HTR-8/SVneo (cell line): ENCODE results near the gene ARHGAP6.
A peak's percentile ranks its signal among the peaks of the same experiment; 100 is the strongest.
"Not testable (repeated sequence)": the region's sequence is repeated elsewhere in the genome, so short reads cannot be mapped to it uniquely, and the experiment has no call there.

Experiments used
- DNase-seq: peaks from one replicate; pipeline ENCODE4 v3.0.0; 2011; ENCODE audit warnings: low spot score, mixed read lengths; ENCODE audit not compliant: insufficient read length
- FAIRE-seq: peaks from 2 replicates; lab custom pipeline; 2011; peaks lifted over from hg19 to GRCh38; lab: Jason Lieb, UNC

Gene ARHGAP6

DNA sequence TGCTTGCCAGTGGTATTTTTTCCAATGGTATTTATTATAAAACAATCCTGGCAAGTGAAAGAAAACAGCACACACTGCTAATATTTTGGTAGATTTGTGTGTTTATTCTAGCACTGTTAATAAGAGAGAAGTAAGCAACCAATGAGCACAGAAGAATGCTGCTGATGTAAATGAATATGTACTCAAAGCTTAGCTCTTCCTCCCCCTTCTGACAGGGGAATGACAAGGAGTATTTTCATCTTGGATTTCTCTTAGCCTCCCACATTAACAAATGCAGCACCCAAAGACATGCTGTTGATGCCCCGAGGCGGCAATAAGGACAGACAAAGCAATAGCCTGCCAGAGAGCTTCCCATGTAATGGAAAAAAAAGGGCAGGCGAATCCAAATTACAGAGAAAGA, 18.6 kb downstream of the ARHGAP6 start:
- no peak for DNase-seq
- FAIRE-seq = no peak

DNA sequence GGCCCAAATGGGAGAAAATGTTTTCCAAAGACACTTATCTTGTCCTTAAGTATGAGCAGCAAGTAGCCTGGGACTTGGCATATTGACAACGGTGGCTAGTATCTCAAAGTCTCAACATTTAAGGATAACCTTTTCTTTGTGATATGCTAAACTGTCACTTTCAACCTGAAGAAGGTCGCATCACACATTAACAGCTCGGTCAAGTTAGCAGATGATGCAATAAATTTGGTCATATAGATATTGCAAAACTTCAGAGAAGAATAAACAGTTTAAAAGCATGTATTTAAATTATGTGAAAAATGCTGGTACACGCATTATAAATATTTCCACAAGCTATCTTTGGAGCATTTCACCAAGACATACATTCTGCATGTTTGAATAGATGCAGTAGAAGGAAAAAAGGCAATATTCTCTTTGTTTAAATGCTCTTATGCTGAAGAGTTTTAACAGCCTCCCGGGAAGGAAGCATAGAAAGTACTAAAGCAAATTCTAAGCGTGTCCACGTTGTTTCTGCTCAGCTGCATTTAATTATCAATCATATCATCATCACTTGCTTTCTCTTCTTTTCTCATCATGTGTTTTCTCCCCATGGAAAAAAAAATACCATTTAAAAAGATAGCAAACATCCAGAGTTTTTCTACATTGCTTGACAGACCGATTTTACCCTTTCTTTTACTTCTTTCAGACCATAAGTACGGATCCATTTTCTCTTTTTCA, 24.2 kb downstream of the ARHGAP6 start:
- DNase-seq = no peak
- no peak for FAIRE-seq

DNA sequence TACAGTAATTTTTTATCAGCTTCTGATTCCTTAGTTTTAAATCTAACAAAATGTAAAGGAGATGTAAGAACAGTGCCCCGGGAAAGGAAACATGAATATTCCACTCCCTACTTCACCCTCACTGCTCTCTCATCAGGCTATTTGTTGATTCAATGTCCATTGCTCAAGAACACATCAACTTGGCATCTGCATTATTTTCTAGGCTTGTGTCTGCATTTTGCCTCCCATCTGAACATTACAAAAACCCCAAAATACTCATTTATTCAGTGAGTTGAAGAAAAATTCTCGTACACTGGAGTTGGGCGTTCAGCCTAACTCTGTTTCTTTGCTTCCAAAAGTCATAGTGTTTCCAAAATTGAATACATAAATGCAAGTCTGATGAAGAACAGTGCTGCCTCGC, 25.6 kb downstream of the ARHGAP6 start:
- DNase-seq (no peak), FAIRE-seq (no peak)

- DNase-seq (no peak), FAIRE-seq (no peak)
Measured at GRCh38 chrX:11632732-11633131, 33.0 kb downstream of the ARHGAP6 start.

- FAIRE-seq (no peak), DNase-seq (peak; percentile 0)
Measured at GRCh38 chrX:11629593-11630211, 36.0 kb downstream of the ARHGAP6 start.

GRCh38 chrX:11628399-11628798, 37.3 kb downstream of the ARHGAP6 start:
- DNase-seq = no peak
- no peak for FAIRE-seq

GRCh38 chrX:11626351-11626750, 39.4 kb downstream of the ARHGAP6 start:
- DNase-seq = no peak
- no peak for FAIRE-seq

DNA sequence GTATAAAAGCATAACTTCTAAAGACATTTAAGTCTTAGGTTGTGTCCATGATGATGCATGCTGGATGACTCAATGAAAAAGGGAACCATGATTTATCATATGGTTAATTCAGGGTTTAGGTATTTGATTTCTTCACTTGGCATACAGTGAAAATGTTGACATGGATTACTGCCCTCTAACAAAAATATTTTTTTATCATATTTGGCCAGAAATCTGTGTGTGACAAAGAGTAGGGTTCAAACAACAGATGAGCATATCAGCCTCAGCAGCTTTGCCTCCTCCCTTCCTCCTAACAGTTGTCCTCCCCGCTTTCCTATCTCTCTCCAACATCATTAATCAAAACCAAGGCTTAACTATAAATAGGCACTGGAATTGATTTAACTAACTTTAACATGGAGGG, 46.3 kb downstream of the ARHGAP6 start:
- DNase-seq (no peak), FAIRE-seq (no peak)

DNA sequence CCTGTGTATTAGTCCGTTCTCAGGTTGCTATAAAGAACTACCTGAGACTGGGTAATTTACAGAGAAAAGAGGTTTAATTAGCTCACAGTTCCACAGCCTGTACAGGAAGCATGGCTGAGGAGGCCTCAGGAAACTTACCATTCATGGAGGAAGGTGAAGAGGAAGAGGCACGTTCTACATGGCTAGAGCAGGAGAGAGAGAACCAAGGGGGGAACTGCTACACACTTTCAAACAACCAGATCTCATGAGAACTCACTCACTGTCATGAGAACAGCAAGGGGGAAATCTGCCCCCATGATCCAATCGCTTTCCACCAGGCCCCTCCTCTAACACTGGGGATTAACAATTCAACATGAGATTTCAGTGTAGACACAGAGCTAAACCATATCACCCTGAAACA, 51.5 kb downstream of the ARHGAP6 start:
- not testable (repeated sequence) for FAIRE-seq

DNA sequence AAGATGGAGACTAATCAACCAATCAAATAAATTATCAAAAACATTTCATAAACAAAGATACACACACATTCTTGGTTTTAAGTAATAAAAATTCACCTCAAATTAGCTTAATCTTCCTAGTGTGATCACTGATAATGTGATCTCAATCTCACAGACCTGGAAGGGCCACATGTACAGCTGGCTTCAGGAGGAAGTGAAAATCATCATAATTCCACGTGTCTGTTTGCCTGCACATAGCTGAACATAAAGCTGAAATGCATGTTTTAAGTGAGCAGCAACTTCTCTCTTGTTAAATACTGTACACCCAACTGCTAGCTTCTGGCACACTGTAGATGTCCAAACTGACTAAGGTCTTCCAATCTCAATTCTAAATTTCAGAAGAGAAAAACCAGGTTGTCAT, 53.8 kb downstream of the ARHGAP6 start:
- FAIRE-seq = no peak
- no peak for DNase-seq

More for the DNA sequence above, 51.5 kb downstream of the ARHGAP6 start:
- not testable (repeated sequence) for DNase-seq

- DNase-seq = no peak
- no peak for FAIRE-seq
Measured at GRCh38 chrX:11611161-11611560, 54.6 kb downstream of the ARHGAP6 start.

DNA sequence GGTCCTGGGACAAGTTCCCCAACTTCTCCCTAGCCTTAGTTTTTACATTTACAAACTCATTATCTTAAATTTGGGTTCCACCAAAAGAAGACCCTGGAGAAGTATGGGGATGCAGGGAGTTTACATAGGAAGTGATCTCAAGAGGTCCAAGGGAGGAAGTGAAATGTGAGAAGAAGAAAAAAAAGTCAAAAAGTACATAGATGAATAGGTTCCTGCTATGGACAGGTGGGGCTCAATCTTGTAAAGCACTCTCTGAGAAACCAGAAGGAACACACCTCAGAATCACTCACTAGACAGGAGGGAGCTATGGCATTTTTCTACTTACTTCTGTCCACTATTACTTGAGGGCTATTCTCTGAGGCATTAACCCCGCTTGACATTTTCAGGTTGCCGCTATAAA, 56.6 kb downstream of the ARHGAP6 start:
- DNase-seq (no peak), FAIRE-seq (no peak)

- FAIRE-seq (no peak), DNase-seq (no peak)
Measured at GRCh38 chrX:11606408-11606807, 59.3 kb downstream of the ARHGAP6 start.

GRCh38 chrX:11600578-11600977, 65.1 kb downstream of the ARHGAP6 start:
- FAIRE-seq = no peak
- no peak for DNase-seq

DNA sequence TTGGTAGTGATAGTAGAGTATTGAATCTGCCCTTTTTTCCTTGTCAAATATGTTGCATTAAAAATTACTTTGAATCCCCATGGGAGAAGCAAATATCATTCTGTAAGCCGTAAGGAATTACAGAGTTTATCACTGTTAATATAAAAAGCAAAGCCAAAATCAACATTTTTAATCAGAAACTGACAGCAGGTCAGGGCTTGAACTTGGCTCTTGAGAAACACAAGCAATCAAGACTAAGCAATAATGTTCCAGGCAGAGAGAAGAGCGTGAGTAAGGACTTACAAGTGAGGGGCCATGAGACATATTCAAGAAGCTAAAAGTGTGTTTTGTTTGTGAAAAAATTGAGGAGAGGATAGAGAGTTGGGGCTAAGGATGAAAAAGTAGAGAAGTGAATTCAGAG, 68.2 kb downstream of the ARHGAP6 start:
- no peak for DNase-seq
- no peak for FAIRE-seq

- no peak for DNase-seq
- FAIRE-seq = no peak
Measured at GRCh38 chrX:11591723-11592346, 73.9 kb downstream of the ARHGAP6 start.

DNA sequence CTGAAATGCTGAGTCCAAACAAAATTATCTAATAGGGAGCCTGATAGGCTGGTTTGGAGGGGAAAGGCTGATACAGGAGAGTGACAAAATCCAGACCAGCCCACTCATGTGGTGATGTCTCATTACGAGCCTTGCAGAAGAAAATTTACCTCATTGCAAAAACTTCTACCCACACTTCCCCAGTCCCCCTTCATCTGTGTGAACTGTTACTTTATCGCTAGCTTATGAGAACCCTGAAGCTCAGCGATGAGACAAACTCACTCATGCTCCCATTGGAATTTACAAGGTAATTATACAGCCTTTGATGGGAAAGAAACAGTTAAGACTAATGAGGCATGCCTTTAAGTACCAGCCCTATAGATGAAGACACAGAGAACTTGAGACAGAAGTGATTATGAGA, 76.1 kb downstream of the ARHGAP6 start:
- FAIRE-seq (no peak), DNase-seq (no peak)

DNA sequence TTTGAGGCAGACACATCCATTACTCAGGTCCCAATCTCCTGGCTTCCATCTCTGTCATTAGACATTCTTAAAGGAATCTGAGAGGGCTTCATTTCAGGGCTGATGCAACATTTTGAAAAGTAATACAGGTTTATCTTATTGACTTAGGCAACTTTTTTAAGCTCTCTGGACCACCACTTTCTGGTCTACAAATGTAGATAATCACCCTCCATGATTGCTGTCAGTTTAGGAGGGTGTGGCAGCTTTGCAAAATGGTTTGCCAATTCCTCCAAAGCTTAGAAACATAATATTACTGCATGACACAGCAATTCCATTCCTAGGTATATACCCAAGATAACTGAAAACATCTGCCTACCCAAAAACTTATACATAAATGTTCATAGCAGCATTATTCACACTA, 77.6 kb downstream of the ARHGAP6 start:
- FAIRE-seq = no peak
- DNase-seq = no peak

DNA sequence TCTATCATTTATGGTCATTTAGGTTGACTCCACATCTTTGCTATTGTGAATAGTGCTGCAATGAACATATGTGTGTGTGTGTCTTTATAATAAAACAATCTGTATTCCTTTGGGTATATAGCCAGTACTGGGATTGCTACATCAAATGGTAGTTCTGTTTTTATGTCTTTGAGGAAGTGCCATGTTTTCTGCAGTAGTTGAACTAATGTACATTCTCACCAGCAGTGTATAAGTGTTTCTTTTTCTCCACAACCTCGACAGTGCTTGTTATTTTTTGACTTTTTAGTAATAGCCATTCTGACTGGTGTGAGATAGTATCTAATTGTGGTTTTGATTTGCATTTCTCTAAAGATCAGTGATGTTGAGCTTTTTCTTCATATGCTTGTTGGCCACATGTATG, 80.5 kb downstream of the ARHGAP6 start:
- FAIRE-seq (no peak), DNase-seq (no peak)

DNA sequence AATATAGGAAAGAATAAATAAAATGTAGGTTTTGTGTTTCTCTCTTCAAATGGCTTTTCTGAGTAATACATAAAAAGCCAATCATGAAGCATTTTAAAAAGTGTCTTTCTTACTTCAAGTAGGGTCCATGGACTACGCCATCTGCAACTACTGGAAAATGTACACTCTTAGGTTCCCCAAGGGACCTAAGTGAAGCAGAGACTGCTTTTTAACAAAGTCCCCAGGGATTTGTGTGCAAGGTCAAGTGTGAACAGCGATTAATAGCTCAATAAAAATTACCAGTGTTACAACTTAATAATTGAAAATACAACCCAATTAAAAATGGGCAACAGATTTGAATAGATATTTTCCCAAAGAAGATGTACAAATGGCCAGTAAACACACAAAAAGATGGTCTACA, 84.9 kb downstream of the ARHGAP6 start:
- DNase-seq = no peak
- FAIRE-seq = no peak
